ENCODE results near the gene TP63. TPM values are rescaled to one million over a fixed set of nuclear protein-coding genes. Genes with fewer than 3 reads are reported as not detected.

Gene TP63
- total RNA-seq, 1 experiment from 2014 or later = not detected

DNA sequence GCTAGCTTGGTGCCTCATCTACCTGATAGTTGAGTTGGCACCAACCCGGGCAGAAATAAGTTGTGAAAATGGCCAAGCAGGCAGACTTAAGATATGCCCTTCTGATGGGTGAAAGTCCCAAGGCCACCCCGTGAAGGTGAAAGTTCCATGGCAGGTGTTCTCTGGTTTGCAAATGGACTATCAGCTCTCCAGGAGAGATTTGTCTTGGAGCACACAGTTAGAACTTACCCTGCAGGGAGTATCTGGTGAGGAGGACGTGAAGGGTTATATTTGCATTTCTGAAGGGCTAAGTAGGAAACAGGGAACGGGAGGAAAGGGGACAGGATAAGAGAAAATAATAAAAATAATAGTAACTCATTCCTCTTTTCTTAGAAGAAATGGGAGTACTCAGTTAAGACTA is 220.5 kb downstream of the TP63 start:
- peaks cover 13 to 18% of the 10 kb centered on the region in 2 experiments for H3K4me1 Mint-ChIP-seq
- Histone ChIP-seq H3K14ac (ENCODE audit: insufficient read depth, low read length) (no peak overlapping the region), H2BK12ac (ENCODE audit: insufficient read length, low read depth, low read length) (no peak overlapping the region), H3K23ac (ENCODE audit: insufficient read length, low read depth, low read length) (no peak overlapping the region), H3K27ac (ENCODE audit: insufficient read length, low read depth, low read length) (no peak overlapping the region), H4K5ac (ENCODE audit: insufficient read length, low read depth, low read length) (no peak overlapping the region), H3K56ac (ENCODE audit: insufficient read length, low read depth, low read length) (no peak overlapping the region), H3K79me2 (ENCODE audit: insufficient read depth, low read length) (no peaks in the 10 kb centered on the region), H2AK5ac (ENCODE audit: insufficient read length, low read length) (no peak overlapping the region), H3K4me2 (ENCODE audit: insufficient read depth, insufficient read length, low read length) (no peak overlapping the region), H2BK5ac (ENCODE audit: insufficient read length, low read length) (no peak overlapping the region), H3K27me3 (ENCODE audit: insufficient read depth, low read length) (no peaks in the 10 kb centered on the region), H4K20me1 (ENCODE audit: control insufficient read depth, insufficient read depth, insufficient read length) (no peaks in the 10 kb centered on the region), H3K4ac (ENCODE audit: low read depth, low read length) (no peak overlapping the region), H3K4me1 (ENCODE audit: insufficient read depth, low read length) (no peaks in the 10 kb centered on the region), H3K18ac (ENCODE audit: insufficient read length, low read depth, low read length) (no peak overlapping the region), H4K8ac (replicated peaks; ENCODE audit: insufficient read length, low read depth, low read length) (no peak overlapping the region), H2BK120ac (ENCODE audit: low read depth, low read length, poor library complexity, severe bottlenecking) (no peak overlapping the region), H3K9ac (ENCODE audit: extremely low read depth, insufficient read length, low read length) (no peak overlapping the region), H2AFZ (ENCODE audit: low read length) (no peak overlapping the region), H2BK15ac (ENCODE audit: low read depth, low read length) (no peak overlapping the region), H3T11ph (ENCODE audit: low read length) (no peak overlapping the region), H3K79me1 (ENCODE audit: insufficient read depth, low read depth, low read length, poor library complexity, severe bottlenecking) (no peaks in the 10 kb centered on the region), H4K91ac (ENCODE audit: insufficient read length, low read depth, low read length) (no peak overlapping the region), H3K9me3 (ENCODE audit: control insufficient read depth, low read depth, low read length) (no peaks in the 10 kb centered on the region), H3K23me2 (ENCODE audit: insufficient read length, low read depth, low read length, poor library complexity, severe bottlenecking) (no peaks in the 10 kb centered on the region), H2BK20ac (ENCODE audit: low read depth, low read length, poor library complexity, severe bottlenecking) (no peak overlapping the region)
- no peak for TF ChIP-seq CTCF (conservative IDR thresholded peaks at IDR 0.05)
- no peaks in the 10 kb centered on the region; the same call in 1 of the 2 replicates for H3K27me3 Mint-ChIP-seq (ENCODE audit: low read depth)
- no CpG with 5 or more reads among the region's 4 CpGs for WGBS (ENCODE audit: extremely low coverage, insufficient read length, low lambda C conversion rate)
- no peaks in the 10 kb centered on the region for H3K9me3 Mint-ChIP-seq
- no peak for DNase-seq
- H3K36me3 Mint-ChIP-seq (ENCODE audit: insufficient read depth in 1 of 3, low read depth in 3 of 3) = no peaks in the 10 kb centered on the region
- peak overlapping the region in 1 of 3 experiments; percentile 8; a peak in 2 of 7 replicates for H3K27ac Mint-ChIP-seq
- no peak overlapping the region for H3K4me3 Mint-ChIP-seq

All from H9 (cell line).